SW 1271 (cell line): Measurements from ENCODE around the gene SULT2B1.
"Not testable (repeated sequence)": the region's sequence is repeated elsewhere in the genome, so short reads cannot be mapped to it uniquely, and the experiment has no call there.

ENCODE experiments used
- DNase-seq, 2 experiments: peaks; one replicate each; lab custom pipeline; 2025; lab: John Stamatoyannopoulos, UW

The SULT2B1 gene

GRCh38 chr19:48529156-48529555 is 22.8 kb upstream of the SULT2B1 start:
- DNase-seq = no peak

GRCh38 chr19:48530066-48530720 is 21.8 kb upstream of the SULT2B1 start:
- no peak for DNase-seq

GRCh38 chr19:48530770-48531169 is 21.2 kb upstream of the SULT2B1 start:
- DNase-seq = no peak

- no peak for DNase-seq
Measured at GRCh38 chr19:48533770-48534169, 18.2 kb upstream of the SULT2B1 start.

GRCh38 chr19:48537541-48537940 is 14.4 kb upstream of the SULT2B1 start:
- no peak for DNase-seq

- not testable (repeated sequence) for DNase-seq
Measured at GRCh38 chr19:48538057-48538456, 13.9 kb upstream of the SULT2B1 start.

GRCh38 chr19:48539503-48540096 is 12.4 kb upstream of the SULT2B1 start:
- DNase-seq = no peak

GRCh38 chr19:48540110-48540509 is 11.9 kb upstream of the SULT2B1 start:
- DNase-seq = no peak

GRCh38 chr19:48541813-48542212 is 10.2 kb upstream of the SULT2B1 start:
- no peak for DNase-seq

- peak; percentile 22 to 42 for DNase-seq
Measured at GRCh38 chr19:48543121-48543710, 8.8 kb upstream of the SULT2B1 start.

GRCh38 chr19:48544856-48545750 is 6.9 kb upstream of the SULT2B1 start:
- DNase-seq = no peak

- no peak for DNase-seq
Measured at GRCh38 chr19:48547722-48548121, 4.2 kb upstream of the SULT2B1 start.

GRCh38 chr19:48548253-48548911 is 3.6 kb upstream of the SULT2B1 start:
- DNase-seq = no peak

- no peak for DNase-seq
Measured at GRCh38 chr19:48549380-48549779, 2.6 kb upstream of the SULT2B1 start.

GRCh38 chr19:48552406-48553322 is 692 bp downstream of the SULT2B1 start:
- DNase-seq = no peak

- DNase-seq = peak in 1 of 2 experiments; percentile 12
Measured at GRCh38 chr19:48553676-48554384, 1.9 kb downstream of the SULT2B1 start.

GRCh38 chr19:48554385-48555091 is 2.6 kb downstream of the SULT2B1 start:
- DNase-seq = no peak

GRCh38 chr19:48556163-48556562 is 4.2 kb downstream of the SULT2B1 start:
- DNase-seq = no peak

- no peak for DNase-seq
Measured at GRCh38 chr19:48556825-48557224, 4.9 kb downstream of the SULT2B1 start.
